Spinal cord (tissue), 10 donors: ENCODE data around the gene TJAP1. TPM values are rescaled to one million over a fixed set of nuclear protein-coding genes. Genes with fewer than 3 reads are reported as not detected.

Experiments used
- DNase-seq, 6 donors: peaks; one replicate each; pipeline versions ENCODE4 v3.0.0 to v3.0.0-alpha.2; 2013 to 2015; ENCODE audit warnings: low spot score in 6 of 6, low read depth in 4 of 6
- H3K27ac ChIP-seq: one replicate; pipeline ENCODE4 v1.5.1; 2013; ENCODE audit warnings: low read depth, low read length, control low read depth
- H3K27me3 ChIP-seq: one replicate; pipeline ENCODE4 v1.6.1; 2013; ENCODE audit warnings: low read length; ENCODE audit not compliant: control insufficient read depth, insufficient read depth
- H3K36me3 ChIP-seq: one replicate; pipeline ENCODE4 v1.6.1; 2013; ENCODE audit warnings: low read length; ENCODE audit not compliant: control insufficient read depth, insufficient read depth
- H3K4me1 ChIP-seq: one replicate; pipeline ENCODE4 v1.6.1; 2013; ENCODE audit warnings: low read length; ENCODE audit not compliant: control insufficient read depth, insufficient read depth
- H3K4me3 ChIP-seq: one replicate; pipeline ENCODE4 v1.5.1; 2013; ENCODE audit warnings: low read depth, low read length, control low read depth
- H3K9me3 ChIP-seq: one replicate; pipeline ENCODE4 v1.6.1; 2013; ENCODE audit warnings: low read length; ENCODE audit not compliant: control insufficient read depth, insufficient read depth
- WGBS: methylation state at CpG from one replicate; pipeline ENCODE4 v1.1.5; 2013; ENCODE audit warnings: missing lambda C conversion rate; ENCODE audit not compliant: insufficient coverage; 5-methylcytosine and 5-hydroxymethylcytosine counted together
- long read RNA-seq, 4 donors: transcript quantifications; one replicate each; lab custom pipeline, GENCODE V29; 2026
- polyA plus RNA-seq, 2 donors: library from polyadenylated mRNA; unstranded; fragments of 120-200 nt; gene quantifications; one replicate each; pipeline ENCODE4 v1.2.1, GENCODE V29; 2013; ENCODE audit not compliant: insufficient read length in 2 of 2
- total RNA-seq, 2 donors: library from RNA; depleted of rRNA in 1 of 2; stranded (reverse); fragments of 120-200 nt in 1 of 2; fragments of >200 nt in 1 of 2; gene quantifications; one replicate each; pipeline versions ENCODE4 v1.2.3 to v1.2.4, GENCODE V29; 2013 to 2014
- donor health status: healthy.

The TJAP1 gene, protein sequence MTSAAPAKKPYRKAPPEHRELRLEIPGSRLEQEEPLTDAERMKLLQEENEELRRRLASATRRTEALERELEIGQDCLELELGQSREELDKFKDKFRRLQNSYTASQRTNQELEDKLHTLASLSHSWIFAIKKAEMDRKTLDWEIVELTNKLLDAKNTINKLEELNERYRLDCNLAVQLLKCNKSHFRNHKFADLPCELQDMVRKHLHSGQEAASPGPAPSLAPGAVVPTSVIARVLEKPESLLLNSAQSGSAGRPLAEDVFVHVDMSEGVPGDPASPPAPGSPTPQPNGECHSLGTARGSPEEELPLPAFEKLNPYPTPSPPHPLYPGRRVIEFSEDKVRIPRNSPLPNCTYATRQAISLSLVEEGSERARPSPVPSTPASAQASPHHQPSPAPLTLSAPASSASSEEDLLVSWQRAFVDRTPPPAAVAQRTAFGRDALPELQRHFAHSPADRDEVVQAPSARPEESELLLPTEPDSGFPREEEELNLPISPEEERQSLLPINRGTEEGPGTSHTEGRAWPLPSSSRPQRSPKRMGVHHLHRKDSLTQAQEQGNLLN
- 10 to 100 TPM in 1 of 2 donors, 1 to 10 TPM in 1; 8.8 to 18.2 TPM for total RNA-seq
- 10 to 100 TPM; 33.9 to 46.4 TPM for polyA plus RNA-seq
- long read RNA-seq, donor 1, partial matches to known transcripts = 0 of 1 reads
- long read RNA-seq, donor 1, other reads (novel, unspliced or antisense) = 0 of 1 reads
- long read RNA-seq, donor 2, partial matches to known transcripts = 0 of 3 reads
- long read RNA-seq, donor 2, other reads (novel, unspliced or antisense) = 0 of 3 reads
- long read RNA-seq, donor 3 = 0 reads
- long read RNA-seq, donor 4, partial matches to known transcripts = 0 of 2 reads
- long read RNA-seq, donor 4, other reads (novel, unspliced or antisense) = 0 of 2 reads

DNA sequence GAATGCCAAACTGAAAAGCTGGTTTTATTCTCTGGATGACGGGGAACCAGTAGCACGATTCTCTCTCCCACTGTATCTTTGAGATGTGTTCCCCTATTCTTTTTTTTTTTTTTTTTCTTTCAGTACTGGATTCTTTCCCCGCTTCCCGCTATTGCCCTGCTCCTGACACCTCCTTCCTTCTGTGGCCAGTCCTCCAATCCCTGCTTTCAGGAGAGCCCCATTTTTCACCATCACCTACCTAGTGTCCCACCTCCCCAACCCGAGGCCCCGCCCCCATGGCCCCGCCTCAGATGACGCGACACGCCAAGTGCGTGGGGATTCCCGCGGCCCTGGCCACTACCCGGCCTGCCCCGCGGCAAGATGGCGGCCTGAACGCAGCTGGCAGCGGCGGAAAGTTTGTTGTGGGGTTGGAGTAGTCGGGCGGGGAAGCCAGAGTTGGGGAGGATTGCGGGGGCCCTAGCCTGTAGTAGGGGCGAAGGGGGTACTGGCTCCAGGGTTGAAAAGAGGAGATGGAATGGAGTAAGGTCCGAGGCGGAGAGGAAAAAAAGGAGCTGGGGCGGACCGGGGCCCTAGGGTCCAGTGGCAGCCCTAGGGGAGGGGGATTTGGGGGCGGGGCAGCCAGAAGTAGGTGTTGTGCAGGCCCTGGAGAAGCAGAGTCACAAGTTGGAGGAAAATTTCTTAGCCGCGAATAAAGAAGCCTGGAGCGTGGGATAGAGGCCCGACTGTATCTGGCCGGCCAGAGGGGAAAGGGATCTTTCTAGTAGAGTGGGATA is at the start of gene TJAP1:
Gene TJAP1, plus strand, starts transcription at position 336 of the 773 bp plus-strand sequence. CDS start 21,432 bp downstream, outside the sequence.
- Histone ChIP-seq H3K27ac (peak within 1 kb of the TSS; percentile 76), H3K4me3 (peak within 1 kb of the TSS; percentile 71), H3K9me3 (no peaks in the 10 kb centered on the region), H3K4me1 (peaks cover 8% of the 10 kb centered on the region), H3K27me3 (no peaks in the 10 kb centered on the region), H3K36me3 (no peaks in the 10 kb centered on the region)
- DNase-seq = peak in 5 of 6 donors; percentile 87 to 99 (median 92)
- under 1% methylated on average over 30 of the region's 34 CpGs for WGBS

- no peak for DNase-seq
- 10% methylated on average over 9 of the region's 12 CpGs for WGBS
Measured at GRCh38 chr6:43428112-43428570, 49.2 kb upstream of the TJAP1 start.

GRCh38 chr6:43428874-43429273 is 48.5 kb upstream of the TJAP1 start:
- Histone ChIP-seq H3K27me3 (no peaks in the 10 kb centered on the region), H3K4me1 (peaks cover 28% of the 10 kb centered on the region), H3K27ac (no peak overlapping the region), H3K9me3 (no peaks in the 10 kb centered on the region), H3K36me3 (peaks cover 25% of the 10 kb centered on the region), H3K4me3 (peak overlapping the region; percentile 83)
- WGBS = no CpG with 5 or more reads among the region's 3 CpGs
- peak in 1 of 6 donors; percentile 14 for DNase-seq

More at GRCh38 chr6:43428112-43428570, 49.2 kb upstream of the TJAP1 start:
- peaks cover 28% of the 10 kb centered on the region for H3K4me1 ChIP-seq
- H3K9me3 ChIP-seq = no peaks in the 10 kb centered on the region
- H3K27ac ChIP-seq = peak overlapping the region; percentile 93
- peaks cover 18% of the 10 kb centered on the region for H3K36me3 ChIP-seq
- H3K4me3 ChIP-seq = peak overlapping the region; percentile 83
- H3K27me3 ChIP-seq = no peaks in the 10 kb centered on the region

- H3K4me1 ChIP-seq = peaks cover 28% of the 10 kb centered on the region
- H3K36me3 ChIP-seq = peaks cover 43% of the 10 kb centered on the region
- no peak for DNase-seq
- 92% methylated on average over 15 of the region's 19 CpGs for WGBS
- H3K4me3 ChIP-seq = no peak overlapping the region
- no peaks in the 10 kb centered on the region for H3K9me3 ChIP-seq
- H3K27ac ChIP-seq = no peak overlapping the region
- no peaks in the 10 kb centered on the region for H3K27me3 ChIP-seq
Measured at GRCh38 chr6:43432009-43432945, 45.1 kb upstream of the TJAP1 start.

DNA sequence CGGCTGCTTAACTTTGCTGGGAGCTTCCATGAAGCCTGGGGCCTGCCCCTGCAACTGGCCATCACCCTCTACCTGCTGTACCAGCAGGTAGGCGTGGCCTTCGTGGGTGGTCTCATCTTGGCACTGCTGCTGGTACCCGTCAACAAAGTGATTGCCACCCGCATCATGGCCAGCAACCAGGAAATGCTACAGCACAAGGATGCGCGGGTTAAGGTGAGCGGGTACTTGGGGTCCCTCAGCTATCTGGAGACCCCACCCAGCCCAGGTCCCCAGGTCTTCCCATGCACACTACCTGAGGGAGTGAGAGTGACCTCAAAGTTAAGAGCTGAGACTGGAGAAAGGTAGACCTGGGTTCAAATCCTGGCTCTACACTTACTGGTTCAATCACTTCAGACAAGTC is 44.2 kb upstream of the TJAP1 start:
- Histone ChIP-seq H3K27ac (no peak overlapping the region), H3K9me3 (no peaks in the 10 kb centered on the region), H3K4me1 (peaks cover 24% of the 10 kb centered on the region), H3K27me3 (no peaks in the 10 kb centered on the region), H3K36me3 (peaks cover 46% of the 10 kb centered on the region), H3K4me3 (no peak overlapping the region)
- 96% methylated on average over 4 of the region's 8 CpGs for WGBS
- no peak for DNase-seq

DNA sequence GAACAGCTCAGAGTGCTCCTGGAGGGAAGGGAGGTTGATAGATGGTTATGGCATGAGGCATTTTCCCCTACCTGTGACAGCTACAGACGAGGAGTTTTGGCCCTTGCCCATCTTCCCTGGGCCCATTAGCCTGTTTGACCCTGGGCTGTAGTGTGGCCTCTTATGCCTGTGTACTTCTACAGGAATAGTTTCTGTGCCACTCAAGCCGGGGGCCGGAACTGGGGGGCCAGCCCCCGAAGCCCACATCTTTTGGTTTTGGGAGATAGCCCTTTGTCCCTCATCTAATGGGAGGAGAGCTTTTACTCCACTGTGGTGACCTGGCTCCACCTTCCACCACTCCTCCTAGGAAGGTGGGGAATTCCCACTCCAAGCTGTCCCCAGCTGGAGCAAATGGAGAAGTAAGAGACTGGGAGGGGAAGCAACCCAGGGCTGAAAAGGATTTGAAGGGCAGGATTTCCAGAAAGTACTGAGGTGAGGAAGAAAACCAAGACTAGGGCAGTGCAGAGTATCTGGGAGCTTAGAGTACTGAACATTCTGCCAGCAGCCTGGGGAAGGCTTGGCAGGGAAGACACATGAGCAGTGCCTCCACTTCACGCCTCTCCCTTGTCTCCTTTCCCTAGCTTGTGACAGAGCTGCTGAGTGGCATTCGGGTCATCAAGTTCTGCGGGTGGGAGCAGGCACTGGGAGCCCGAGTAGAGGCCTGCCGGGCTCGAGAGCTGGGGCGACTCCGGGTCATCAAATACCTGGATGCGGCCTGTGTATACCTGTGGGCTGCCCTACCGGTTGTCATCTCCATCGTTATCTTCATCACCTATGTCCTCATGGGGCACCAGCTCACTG is 43.1 kb upstream of the TJAP1 start:
- peaks cover 55% of the 10 kb centered on the region for H3K36me3 ChIP-seq
- no peaks in the 10 kb centered on the region for H3K9me3 ChIP-seq
- H3K4me1 ChIP-seq = peaks cover 15% of the 10 kb centered on the region
- H3K27ac ChIP-seq = no peak overlapping the region
- WGBS = 86% methylated on average over 12 of the region's 15 CpGs
- H3K4me3 ChIP-seq = no peak overlapping the region
- no peak for DNase-seq
- H3K27me3 ChIP-seq = no peaks in the 10 kb centered on the region

DNA sequence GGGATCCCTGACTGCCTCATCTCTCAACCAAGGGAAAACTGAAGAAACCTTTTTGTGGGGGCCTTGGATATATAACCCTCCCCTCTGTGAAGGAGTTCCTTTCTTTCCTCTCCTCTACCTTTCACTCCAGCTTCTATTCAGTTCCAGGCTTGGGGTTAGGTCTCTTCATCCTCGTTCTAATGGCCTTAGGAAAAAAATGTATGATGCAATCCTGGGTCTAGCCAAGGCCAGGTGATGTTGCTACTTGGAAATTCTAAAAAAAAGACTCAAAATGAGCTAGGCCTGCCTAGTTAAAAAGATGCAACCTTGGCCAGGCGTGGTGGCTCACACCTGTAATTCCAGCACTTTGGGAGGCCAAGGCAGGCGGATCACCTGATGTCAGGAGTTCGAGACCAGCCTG is 42.4 kb upstream of the TJAP1 start:
- no peak for DNase-seq
- WGBS = 100% methylated on average over 1 of the region's 4 CpGs
- Histone ChIP-seq H3K9me3 (no peaks in the 10 kb centered on the region), H3K4me3 (no peak overlapping the region), H3K36me3 (peaks cover 61% of the 10 kb centered on the region), H3K27ac (no peak overlapping the region), H3K4me1 (peaks cover 9% of the 10 kb centered on the region), H3K27me3 (no peaks in the 10 kb centered on the region)
